Immature natural killer cell (primary cell): ENCODE results near the gene RTP1. TPM values are rescaled to one million over a fixed set of nuclear protein-coding genes. Genes with fewer than 3 reads are reported as not detected.
"Not testable (repeated sequence)": the region's sequence is repeated elsewhere in the genome, so short reads cannot be mapped to it uniquely, and the experiment has no call there.

Experiments
- DNase-seq, 3 donors: peaks; one replicate each; pipeline ENCODE4 v3.0.0; 2022; ENCODE audit warnings: mixed read lengths in 1 of 3
- H3K27ac Mint-ChIP-seq, 6 donors: one replicate each; pipeline ENCODE4 v1.8.0; 2020; ENCODE audit warnings: mixed read lengths in 6 of 6, mild to moderate bottlenecking in 5 of 6, inconsistent platforms in 4 of 6, moderate library complexity in 3 of 6
- H3K27me3 Mint-ChIP-seq, 3 donors: one replicate each; pipeline ENCODE4 v1.8.0; 2020 to 2021; ENCODE audit warnings: low read depth in 3 of 3, mild to moderate bottlenecking in 3 of 3, mixed read lengths in 3 of 3, moderate library complexity in 3 of 3, inconsistent platforms in 1 of 3
- H3K36me3 Mint-ChIP-seq, 3 donors: one replicate each; pipeline ENCODE4 v1.8.0; 2020; ENCODE audit warnings: mixed read lengths in 3 of 3, inconsistent platforms in 2 of 3, mild to moderate bottlenecking in 2 of 3
- H3K4me1 Mint-ChIP-seq, 2 donors: one replicate each; pipeline ENCODE4 v1.8.0; 2020; ENCODE audit warnings: inconsistent platforms in 2 of 2, mild to moderate bottlenecking in 2 of 2, mixed read lengths in 2 of 2, moderate library complexity in 1 of 2
- H3K4me3 Mint-ChIP-seq, 5 donors: one replicate each; pipeline ENCODE4 v1.8.0; 2020; ENCODE audit warnings: mild to moderate bottlenecking in 5 of 5, mixed read lengths in 5 of 5, inconsistent platforms in 3 of 5, moderate library complexity in 3 of 5
- H3K9me3 Mint-ChIP-seq, 6 donors: one replicate each; pipeline ENCODE4 v1.8.0; 2020; ENCODE audit warnings: mild to moderate bottlenecking in 6 of 6, mixed read lengths in 6 of 6, inconsistent platforms in 4 of 6, moderate library complexity in 3 of 6
- polyA plus RNA-seq, 3 donors: library from polyadenylated mRNA; unstranded; fragments of 300-500 nt; fragmentation: Illumina TruSeq; gene quantifications; one replicate each; pipeline ENCODE4 v1.2.3, GENCODE V29; 2021

RTP1 gene
- polyA plus RNA-seq, 3 donors from 2014 or later, result not detected

DNA sequence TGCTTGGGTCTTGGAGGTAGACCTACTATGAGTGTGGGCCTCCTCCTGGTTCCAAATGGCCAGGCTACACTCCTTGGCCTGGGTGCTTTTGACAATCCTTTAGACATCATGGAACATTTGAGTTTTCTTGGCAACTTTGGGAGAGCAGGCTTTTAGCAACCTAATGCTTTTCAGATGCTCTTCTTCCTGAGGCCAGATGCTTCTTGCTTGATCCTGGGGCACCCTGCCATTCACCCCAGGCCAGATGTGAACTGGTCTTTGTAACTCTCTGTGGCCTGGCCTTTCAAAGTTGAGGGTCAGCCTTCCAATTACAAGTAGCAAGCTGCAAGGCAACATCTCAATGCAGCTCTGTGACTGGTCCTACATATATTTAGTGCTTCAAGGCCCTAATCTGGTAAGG is 40.5 kb downstream of the RTP1 start:
- no peaks in the 10 kb centered on the region for H3K36me3 Mint-ChIP-seq
- H3K4me1 Mint-ChIP-seq, result no peaks in the 10 kb centered on the region
- no peak overlapping the region for H3K4me3 Mint-ChIP-seq
- H3K27me3 Mint-ChIP-seq, result no peaks in the 10 kb centered on the region
- no peak for DNase-seq
- H3K9me3 Mint-ChIP-seq, result no peaks in the 10 kb centered on the region
- H3K27ac Mint-ChIP-seq, result no peak overlapping the region

DNA sequence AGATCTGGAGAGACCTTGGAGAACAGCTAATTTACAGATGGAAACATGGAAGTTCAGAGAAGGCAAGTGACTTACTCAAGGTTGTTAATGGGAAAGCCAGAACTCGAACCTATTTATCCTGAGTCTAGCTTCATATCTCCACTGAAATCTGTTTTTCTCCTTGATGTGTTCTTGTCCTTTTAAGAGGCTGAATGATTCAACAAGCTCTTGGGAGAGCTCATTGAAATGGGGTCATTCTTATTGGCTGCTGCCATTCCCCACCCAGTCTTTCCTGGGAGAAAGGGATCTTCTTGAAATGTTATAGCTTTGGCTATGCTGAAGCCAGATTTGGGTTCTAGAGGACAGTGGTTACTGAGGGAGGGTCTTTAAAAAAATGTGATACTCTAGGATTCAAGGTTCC is 41.0 kb downstream of the RTP1 start:
- Mint-ChIP-seq H3K4me1 (no peaks in the 10 kb centered on the region), H3K36me3 (no peaks in the 10 kb centered on the region), H3K27ac (no peak overlapping the region), H3K27me3 (no peaks in the 10 kb centered on the region), H3K4me3 (no peak overlapping the region), H3K9me3 (no peaks in the 10 kb centered on the region)
- no peak for DNase-seq

DNA sequence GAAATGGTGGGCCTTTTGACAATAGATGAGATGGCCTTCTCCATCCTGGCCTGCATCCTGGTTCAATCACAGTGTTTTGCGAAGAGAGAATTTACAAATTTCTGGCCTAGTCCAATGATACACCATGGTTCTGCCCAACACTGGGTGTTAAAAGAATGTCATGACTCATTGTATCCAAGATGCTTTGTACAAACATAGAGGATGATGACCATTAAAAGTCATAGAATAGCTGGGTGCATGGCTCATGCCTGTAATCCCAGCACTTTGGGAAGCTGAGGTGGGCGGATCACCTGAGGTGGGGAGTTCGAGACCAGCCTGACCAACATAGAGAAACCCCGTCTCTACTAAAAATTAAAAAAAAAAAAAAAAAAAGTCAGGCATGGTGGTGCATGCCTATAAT is 41.5 kb downstream of the RTP1 start:
- H3K9me3 Mint-ChIP-seq, H3K36me3 Mint-ChIP-seq, DNase-seq, H3K27me3 Mint-ChIP-seq, H3K4me1 Mint-ChIP-seq, H3K4me3 Mint-ChIP-seq, H3K27ac Mint-ChIP-seq: not testable (repeated sequence)

DNA sequence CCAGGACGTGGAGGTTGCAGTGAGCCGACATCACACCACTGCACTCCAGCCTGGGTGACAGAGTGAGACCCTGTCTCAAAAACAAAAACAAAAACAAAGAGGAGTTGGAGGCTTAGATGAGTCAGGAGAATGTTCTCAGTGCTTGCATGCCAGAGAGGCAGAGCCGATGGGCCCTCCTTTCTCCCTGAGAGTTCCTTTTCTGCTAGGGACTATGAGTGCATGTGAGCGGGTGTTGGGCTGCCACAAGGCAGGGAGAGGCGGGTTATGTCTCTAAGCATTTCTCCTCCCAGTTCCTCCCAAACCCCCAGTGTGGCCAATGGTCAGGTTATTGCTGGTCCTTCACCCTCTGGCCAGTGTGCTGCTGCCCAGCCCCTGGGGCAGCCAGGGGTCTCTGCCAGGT is 45.1 kb downstream of the RTP1 start:
- Mint-ChIP-seq H3K27me3 (peaks cover 3 to 12% (median 5%) of the 10 kb centered on the region in 3 donors), H3K4me1 (no peaks in the 10 kb centered on the region), H3K36me3 (no peaks in the 10 kb centered on the region), H3K4me3 (no peak overlapping the region), H3K27ac (no peak overlapping the region), H3K9me3 (no peaks in the 10 kb centered on the region)
- DNase-seq, result no peak

DNA sequence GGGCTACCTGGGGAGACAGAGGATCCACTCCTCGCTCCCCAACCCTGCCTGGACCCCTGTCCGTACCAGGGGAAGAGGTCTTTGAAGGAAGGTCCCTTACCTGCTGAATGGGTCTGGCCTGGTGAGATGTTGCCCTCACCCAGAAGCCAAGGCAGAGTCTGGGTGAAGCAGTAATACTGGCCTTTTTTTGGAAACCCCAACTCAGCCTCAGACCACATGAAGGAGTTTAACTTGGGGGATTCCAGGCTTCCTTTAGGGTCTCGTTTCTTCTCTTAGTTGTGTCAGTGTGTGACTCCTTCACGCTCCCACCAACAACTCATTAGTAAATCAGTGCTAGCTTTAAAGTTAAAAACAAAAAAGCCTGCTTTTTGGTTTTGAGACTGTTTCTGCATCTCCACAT is 45.6 kb downstream of the RTP1 start:
- no peak overlapping the region for H3K4me3 Mint-ChIP-seq
- no peak for DNase-seq
- no peaks in the 10 kb centered on the region for H3K4me1 Mint-ChIP-seq
- H3K9me3 Mint-ChIP-seq, result no peaks in the 10 kb centered on the region
- H3K36me3 Mint-ChIP-seq, result no peaks in the 10 kb centered on the region
- H3K27me3 Mint-ChIP-seq, result peaks cover 3 to 12% (median 5%) of the 10 kb centered on the region in 3 donors
- H3K27ac Mint-ChIP-seq, result no peak overlapping the region

DNA sequence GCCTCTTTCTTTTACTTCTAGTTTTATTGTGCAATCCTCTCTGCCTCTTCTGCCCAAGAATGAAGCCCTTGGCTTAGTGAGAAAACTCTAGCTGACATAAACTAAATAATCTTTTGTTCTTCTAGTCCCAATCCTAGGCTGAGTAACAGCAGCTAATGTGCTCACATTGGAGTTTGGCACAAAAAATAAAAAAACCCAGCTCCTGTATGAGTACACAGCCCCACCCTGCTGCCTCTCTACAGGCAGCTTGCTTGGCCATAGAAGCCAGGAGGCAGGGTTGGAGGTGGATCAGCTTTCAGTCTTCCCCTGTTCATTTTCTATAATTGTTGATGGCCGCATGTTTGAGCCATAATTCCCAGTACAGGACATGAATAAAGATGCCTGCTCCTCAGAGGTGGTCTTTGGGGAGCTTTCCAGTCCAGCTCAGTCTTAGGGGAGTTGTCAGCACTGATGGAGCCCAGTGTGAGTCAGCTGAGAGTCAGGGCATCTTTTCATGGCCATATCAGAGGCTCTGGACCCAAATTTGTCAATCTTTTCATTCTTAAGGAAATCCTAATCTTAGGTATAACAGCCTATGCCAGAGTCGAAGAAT is 46.7 kb downstream of the RTP1 start:
- Mint-ChIP-seq H3K27ac (no peak overlapping the region), H3K4me3 (no peak overlapping the region), H3K36me3 (no peaks in the 10 kb centered on the region), H3K9me3 (no peaks in the 10 kb centered on the region), H3K4me1 (no peaks in the 10 kb centered on the region), H3K27me3 (peaks cover 5 to 12% (median 5%) of the 10 kb centered on the region in 3 donors)
- DNase-seq, result no peak

DNA sequence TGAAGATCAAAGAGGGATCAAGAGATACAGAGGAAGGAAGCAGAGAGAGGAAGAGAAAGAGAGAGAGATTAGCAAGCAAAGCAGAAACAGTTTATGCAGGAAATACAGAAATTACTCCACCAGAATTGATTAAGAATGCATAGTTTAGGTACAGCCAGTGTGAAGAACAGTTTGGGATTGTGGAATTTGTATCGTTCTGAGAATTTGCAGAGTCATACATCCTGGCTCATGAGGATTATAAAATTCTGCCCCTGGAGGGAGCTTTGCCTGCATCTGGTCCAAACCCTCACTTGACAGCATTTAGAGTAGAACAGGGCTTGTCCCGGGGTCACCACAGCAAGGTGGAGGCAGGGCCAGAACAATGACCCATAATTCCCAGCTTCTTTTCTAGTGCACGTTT is 50.1 kb downstream of the RTP1 start:
- no peaks in the 10 kb centered on the region for H3K36me3 Mint-ChIP-seq
- peaks cover 6 to 17% (median 11%) of the 10 kb centered on the region in 3 donors for H3K27me3 Mint-ChIP-seq
- H3K9me3 Mint-ChIP-seq, result no peaks in the 10 kb centered on the region
- no peak overlapping the region for H3K27ac Mint-ChIP-seq
- no peak for DNase-seq
- H3K4me3 Mint-ChIP-seq, result no peak overlapping the region
- no peaks in the 10 kb centered on the region for H3K4me1 Mint-ChIP-seq

Other genes starting within 250 kb of the RTP1 start
- 10 to 100 TPM; 15.3 to 33.5 (median 31.8) TPM for gene RPL39L, start 58.0 kb upstream of the RTP1 start, polyA plus RNA-seq
- gene MASP1, start 94.3 kb downstream of the RTP1 start, polyA plus RNA-seq, result not detected
- gene RTP4, start 170.9 kb downstream of the RTP1 start, polyA plus RNA-seq, result 10 to 100 TPM in 1 of 3 donors, 1 to 10 TPM in 2; 3.7 to 17.3 (median 8.8) TPM